ENCODE data around the gene CNKSR3.

CNKSR3 gene

DNA sequence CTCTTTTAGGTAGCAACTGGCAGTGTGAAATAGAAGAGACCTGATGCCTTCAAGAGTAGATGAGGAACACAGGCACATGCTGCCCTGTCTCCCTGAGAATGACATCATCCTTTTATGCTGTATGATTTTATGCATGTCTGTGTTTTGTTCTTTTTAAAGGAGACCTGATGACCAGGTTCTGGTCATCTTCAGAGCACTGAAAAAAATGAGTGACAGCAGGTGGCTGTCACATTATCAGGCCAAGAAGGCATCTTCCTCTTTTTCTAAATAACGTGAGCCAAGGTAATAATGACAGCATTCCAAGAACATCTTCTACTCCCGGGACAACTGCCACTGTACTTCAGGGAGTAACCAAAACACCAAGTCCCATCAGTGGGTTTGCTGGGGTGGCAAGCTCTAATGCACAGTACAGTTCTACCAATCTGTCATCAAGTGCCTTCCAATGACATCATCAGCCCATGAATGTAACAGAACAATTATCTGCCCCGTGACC is 28.9 kb downstream of the CNKSR3 start:
- no peak for TF ChIP-seq CTCF (IDR thresholded peaks at IDR 0.05; ENCODE audit: low read depth, low read length, missing control alignments)
- DNase-seq (ENCODE audit: low read depth) = no peak
- H3K4me3 ChIP-seq (ENCODE audit: low read depth, low read length) = no peak overlapping the region

GRCh38 chr6:154479771-154480639 is 30.5 kb downstream of the CNKSR3 start:
- no peak overlapping the region for H3K4me3 ChIP-seq (ENCODE audit: low read depth, low read length)
- TF ChIP-seq CTCF (IDR thresholded peaks at IDR 0.05; ENCODE audit: low read depth, low read length, missing control alignments) = no peak

GRCh38 chr6:154479351-154479769 is 31.1 kb downstream of the CNKSR3 start:
- no peak overlapping the region for H3K4me3 ChIP-seq (ENCODE audit: low read depth, low read length)
- no peak for TF ChIP-seq CTCF (IDR thresholded peaks at IDR 0.05; ENCODE audit: low read depth, low read length, missing control alignments)
- no peak for DNase-seq (ENCODE audit: low read depth)

More at GRCh38 chr6:154479771-154480639, 30.5 kb downstream of the CNKSR3 start:
- no peak for DNase-seq (ENCODE audit: low read depth)

DNA sequence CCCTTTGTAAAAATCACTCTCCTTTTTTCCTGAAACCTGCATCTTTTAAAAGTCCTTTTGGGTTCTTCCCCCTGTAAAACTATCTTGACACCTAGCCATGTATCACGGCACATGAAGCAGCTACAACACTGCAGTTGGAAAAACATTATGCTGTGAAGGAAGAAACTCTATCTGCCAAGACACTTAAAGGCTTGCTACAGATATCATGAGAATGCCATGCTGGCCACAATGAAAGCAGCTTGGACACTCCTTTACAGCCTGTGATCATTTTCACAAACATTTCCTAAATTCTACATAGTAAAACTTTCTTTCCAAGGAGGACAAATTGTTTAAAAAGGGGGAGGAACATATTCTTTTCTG is 31.8 kb downstream of the CNKSR3 start:
- no peak for DNase-seq (ENCODE audit: low read depth)
- H3K4me3 ChIP-seq (ENCODE audit: low read depth, low read length) = no peak overlapping the region
- no peak for TF ChIP-seq CTCF (IDR thresholded peaks at IDR 0.05; ENCODE audit: low read depth, low read length, missing control alignments)

- no peak for TF ChIP-seq CTCF (IDR thresholded peaks at IDR 0.05; ENCODE audit: low read depth, low read length, missing control alignments)
- DNase-seq (ENCODE audit: low read depth) = no peak
- H3K4me3 ChIP-seq (ENCODE audit: low read depth, low read length) = no peak overlapping the region
Measured at GRCh38 chr6:154478021-154478700, 32.3 kb downstream of the CNKSR3 start.

GRCh38 chr6:154476494-154476893 is 34.0 kb downstream of the CNKSR3 start:
- no peak for DNase-seq (ENCODE audit: low read depth)
- H3K4me3 ChIP-seq (ENCODE audit: low read depth, low read length) = no peak overlapping the region
- no peak for TF ChIP-seq CTCF (IDR thresholded peaks at IDR 0.05; ENCODE audit: low read depth, low read length, missing control alignments)
